ENCODE measurements around the gene SLC25A22.

The SLC25A22 gene

DNA sequence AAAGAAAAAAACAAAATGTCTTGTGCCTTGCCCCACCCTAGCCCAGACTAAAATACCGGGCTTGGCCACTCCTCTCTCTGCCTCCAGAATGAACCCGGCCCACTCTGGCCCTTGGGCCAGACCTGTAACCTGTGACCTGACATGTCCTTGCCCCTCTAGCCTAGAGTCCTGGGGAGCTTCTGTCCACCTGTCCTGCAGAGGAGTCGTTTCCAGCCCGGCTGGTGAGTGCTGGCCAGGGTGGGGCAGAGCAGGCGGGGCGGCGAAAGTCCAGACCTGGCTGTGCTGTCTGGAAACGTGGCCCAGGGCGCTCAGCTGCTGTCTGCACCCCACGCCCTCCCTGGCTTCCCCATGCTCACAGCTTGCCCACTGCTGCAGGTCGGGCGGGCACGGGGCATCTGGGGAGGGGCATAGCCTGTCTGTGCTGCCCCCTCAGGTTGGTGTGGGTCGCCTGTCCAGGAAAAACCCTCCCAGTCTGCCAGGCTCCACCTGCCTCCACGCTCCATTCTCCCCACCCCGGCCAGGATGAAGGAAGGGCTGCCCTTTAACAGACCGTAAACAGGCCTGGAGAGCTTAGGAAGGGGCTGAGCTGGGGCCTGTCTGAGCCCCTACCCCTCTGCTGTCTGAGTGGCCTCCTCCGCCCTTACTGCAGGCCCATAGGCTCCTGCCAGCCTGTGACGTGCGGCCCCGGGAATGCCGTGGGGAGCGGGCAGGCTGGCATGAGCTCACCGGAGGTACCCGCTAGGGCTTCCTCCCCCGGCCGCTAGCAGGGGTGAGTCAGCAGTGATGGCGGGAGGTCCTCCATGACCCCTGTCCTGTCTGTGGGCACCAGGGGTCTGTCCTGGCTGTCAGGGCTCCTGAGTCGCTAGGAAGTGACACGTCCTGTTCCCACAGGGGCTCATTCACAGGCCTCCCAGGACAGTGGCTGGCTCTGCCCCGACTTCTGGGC, 36.6 kb upstream of the SLC25A22 start:
- in situ Hi-C loops (cut with MboI; ENCODE audit: low sequenced_read_pairs) = no loop called here

DNA sequence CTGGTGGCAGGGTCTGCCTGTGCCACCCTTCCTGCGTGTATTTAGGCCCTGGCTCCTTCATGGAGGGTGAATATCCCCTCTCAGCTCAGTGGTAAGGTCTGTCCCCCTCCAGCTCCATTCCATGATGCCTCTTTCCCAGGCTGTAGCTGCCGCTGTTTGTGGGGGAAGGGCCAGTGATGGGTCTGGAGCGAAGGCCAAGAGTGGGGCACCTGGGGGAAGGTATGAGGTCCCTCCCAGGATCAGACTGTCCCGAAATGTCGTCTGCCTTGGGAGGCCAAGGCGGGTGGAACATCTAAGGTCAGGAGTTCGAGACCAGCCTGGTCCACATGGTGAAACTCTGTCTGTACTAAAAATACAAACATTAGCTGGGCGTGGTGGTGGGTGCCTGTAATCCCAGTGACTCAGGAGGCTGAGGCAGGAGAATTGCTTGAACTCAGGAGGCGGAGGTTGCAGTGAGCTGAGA, 35.8 kb upstream of the SLC25A22 start:
- in situ Hi-C loops (cut with MboI; ENCODE audit: low sequenced_read_pairs) = no loop called here

DNA sequence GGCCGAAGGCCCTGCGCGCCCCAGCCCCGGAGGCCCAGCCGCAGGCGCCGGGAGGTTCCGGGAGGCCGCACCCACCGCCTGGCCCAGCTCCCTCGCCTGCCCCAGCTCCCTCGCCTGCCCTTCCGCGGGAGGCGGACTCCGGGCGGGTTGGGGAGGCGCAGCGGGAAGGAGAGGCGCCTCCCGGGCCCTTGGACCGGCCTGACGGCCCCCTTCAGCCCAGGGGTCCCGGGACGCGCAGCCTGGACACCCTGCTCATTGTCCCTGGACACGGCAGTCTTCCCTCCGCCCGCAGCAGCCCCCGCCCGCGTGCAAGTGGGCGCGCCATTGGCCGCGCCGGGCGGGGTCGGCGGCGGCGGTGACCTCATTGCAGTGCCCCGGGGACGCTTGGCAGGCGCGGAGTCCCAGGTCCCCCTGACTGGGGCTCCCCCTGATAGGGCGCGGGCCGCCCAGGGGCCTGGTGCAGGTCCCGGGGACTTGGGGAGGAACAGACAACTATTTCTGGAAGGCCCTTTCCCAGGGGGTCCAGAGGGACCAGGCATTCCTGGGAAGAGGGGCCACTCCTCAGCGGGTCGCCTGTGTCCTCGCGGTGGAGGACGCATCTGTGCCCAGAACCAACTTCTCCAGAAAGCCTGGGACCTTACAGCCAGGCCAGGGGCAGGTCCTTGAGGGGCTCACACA, 35.2 kb upstream of the SLC25A22 start:
- in situ Hi-C loops (cut with MboI; ENCODE audit: low sequenced_read_pairs) = no loop called here

GRCh38 chr11:832529-833113, 34.5 kb upstream of the SLC25A22 start, which contains the start of gene CD151:
CD151 (plus strand) TSS chr11:832952; CDS start chr11:836070, 3,118 bp downstream.
- in situ Hi-C loops (cut with MboI; ENCODE audit: low sequenced_read_pairs) = no loop called here

DNA sequence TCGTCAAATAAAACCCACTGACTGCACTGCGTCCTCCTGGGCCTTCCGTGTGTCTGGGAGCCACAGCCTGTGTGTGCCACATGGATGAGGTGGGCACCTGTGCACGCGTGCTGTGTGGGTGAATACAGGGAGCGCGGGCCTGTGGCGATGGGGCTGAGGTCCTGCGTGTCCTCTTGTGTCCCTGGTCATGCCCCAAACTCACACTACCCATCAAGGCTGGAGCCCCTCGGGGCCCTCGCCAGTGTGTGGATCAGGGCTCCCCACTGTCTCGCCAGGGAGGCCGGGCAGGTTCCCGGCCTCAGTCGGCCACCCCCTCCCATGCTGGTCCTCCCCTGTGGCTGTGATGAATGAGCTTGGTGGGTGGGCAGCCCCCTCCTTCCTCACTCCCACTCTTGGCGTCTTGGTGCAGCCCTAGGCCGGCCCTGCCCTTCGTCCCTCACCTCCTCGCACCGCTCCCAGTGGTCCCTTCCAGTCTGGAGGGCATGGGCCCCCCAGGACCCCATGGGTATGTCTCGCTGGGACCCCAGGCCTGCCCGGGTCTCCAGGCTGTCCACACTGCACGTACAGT, 34.0 kb upstream of the SLC25A22 start:
- in situ Hi-C loops (cut with MboI; ENCODE audit: low sequenced_read_pairs) = no loop called here

- in situ Hi-C loops (cut with MboI; ENCODE audit: low sequenced_read_pairs) = no loop called here
Observed at GRCh38 chr11:831118-831864, 33.2 kb upstream of the SLC25A22 start.

DNA sequence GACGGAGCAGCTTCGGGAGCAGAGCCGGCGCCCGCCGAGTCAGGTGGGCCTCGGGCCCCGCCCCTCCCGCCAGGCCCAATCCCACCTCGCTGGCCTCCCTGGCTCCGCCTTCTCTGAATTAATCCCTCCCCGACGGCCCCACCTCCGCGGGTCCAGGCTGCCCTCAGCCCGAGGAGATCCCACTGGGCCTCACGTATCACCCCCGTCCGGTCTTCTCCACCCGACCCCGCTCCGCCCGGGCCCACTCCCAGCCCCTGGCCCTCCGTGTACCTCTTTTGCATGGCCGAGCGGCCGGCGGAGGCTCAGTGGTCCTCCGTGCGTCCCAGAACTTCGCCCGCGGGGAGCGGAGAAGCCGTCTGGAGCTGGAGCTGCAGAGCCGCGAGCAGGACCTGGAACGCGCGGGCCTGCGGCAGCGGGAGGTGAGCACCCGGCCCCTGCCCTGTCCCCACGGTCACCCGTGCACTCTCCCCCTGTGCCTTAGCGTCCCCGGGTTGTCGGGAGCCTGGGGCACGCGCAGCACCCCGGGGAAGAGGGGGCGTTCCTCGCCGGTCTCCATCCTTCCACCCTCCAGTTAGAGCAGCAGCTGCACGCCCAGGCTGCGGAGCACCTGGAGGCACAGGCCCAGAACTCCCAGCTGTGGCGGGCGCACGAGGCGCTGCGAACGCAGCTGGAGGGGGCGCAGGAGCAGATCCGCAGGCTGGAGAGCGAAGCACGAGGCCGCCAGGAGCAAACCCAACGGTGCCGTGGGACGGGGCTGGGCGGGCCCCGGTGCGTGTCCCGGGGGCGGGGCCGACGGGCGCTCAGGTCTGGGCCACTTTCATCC, 32.4 kb upstream of the SLC25A22 start:
- in situ Hi-C loops (cut with MboI; ENCODE audit: low sequenced_read_pairs) = no loop called here

GRCh38 chr11:829847-830294, 31.8 kb upstream of the SLC25A22 start:
- in situ Hi-C loops (cut with MboI; ENCODE audit: low sequenced_read_pairs) = no loop called here

- in situ Hi-C loops (cut with MboI; ENCODE audit: low sequenced_read_pairs) = no loop called here
Observed at GRCh38 chr11:829176-829846, 31.2 kb upstream of the SLC25A22 start.

DNA sequence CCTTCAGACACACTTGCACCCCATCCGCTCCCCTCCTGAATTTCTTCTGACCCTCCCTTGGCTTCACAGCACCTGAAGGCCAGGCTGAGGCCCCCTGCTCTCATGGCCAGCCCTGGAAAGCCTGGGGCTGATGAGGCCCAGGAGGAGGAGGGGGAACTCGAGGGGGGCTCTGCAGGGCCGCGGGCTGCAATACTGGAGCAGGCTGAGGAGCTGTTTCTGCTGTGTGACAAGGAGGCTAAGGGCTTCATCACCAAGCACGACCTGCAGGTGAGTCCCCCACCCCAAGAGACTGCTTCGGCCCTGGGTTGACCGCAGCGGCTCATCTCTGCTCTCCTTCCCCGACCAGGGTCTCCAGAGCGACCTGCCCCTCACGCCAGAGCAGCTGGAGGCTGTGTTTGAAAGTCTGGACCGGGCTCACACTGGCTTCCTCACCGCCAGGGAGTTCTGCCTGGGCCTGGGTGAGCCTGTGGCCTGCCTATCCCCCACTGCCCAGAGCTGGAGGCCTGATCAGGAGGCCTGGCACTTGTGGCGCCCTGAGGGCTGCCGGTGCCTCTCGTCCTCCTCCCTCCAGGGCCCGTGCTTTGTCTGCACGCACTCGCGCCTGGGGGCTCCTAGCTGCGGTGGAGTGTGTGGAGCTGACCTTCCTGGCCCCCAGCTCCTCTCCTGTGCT, 30.6 kb upstream of the SLC25A22 start:
- in situ Hi-C loops (cut with MboI; ENCODE audit: low sequenced_read_pairs) = no loop called here

DNA sequence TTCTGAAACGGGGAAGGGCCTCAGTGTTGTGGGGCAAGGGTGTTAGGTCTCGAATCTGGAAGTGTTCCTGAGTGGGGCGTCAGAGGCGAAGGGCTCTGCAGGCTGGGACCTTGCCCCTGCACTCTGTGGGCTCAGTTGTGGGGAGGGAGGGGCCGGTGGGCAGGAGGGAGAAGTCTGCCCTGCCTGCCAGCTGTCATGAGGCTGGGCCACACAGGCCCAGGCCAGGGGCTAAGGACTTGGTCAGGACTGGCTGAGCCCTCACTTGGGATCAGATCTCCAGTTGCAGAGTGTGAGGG, 29.8 kb upstream of the SLC25A22 start, which contains the start of gene CRACR2B:
Gene CRACR2B, plus strand, starts transcription at position 23 of the 296 bp plus-strand sequence. CDS start 689 bp downstream, outside the sequence.
- in situ Hi-C loops (cut with MboI; ENCODE audit: low sequenced_read_pairs) = no loop called here

DNA sequence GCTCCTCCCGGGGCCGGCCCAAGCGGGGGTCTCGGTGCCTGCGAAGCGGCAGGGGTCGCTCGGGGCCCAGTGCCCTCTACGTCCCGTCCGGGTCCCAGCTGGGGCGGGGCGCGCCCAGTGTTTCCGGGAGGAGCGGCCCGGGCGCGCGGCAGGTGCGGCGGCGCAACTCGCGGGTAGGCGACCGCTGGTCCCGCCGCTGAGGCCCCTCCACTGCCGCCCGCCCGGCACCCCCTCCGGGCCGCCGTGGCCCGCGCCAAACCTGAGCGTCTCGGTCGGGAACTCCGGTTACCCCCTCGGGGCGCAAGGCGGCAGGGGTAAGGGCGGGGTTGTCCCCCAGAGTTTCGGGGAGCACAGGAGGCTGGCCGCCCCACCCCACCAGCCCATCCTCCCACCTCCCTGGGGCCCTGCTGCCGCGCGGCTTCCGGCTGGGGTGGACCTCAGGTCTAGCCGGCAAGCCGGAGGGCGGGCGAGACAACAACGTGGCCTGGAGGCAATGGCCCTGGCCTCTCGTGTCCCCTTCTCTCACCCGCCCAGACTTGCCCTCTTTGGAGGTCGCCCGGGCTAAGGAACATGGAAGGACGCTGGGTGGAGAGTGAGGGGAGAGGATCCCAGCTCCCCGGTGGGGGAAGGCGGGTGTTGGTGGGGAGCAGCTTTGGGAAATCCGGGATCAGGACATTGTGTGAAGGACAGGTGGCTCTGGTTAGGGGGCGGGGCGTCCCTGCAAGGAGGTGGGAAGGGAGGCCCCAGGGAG, 29.2 kb upstream of the SLC25A22 start:
- in situ Hi-C loops (cut with MboI; ENCODE audit: low sequenced_read_pairs) = no loop called here

DNA sequence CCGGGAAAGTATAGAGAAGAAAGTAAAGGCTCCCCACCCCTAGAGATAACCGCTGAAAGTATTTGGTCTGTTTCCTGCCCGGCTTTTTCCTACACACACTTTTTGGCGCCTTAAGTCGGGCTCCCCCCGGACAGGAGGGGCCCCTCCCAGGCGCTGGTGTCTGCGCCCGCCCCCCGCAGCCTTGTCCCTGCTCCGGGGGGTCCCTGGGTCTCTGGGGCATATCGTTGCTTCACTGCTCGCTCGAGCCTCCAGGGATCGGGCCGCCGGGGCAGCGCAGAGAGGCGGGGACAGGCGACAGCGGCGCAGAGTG, 28.7 kb upstream of the SLC25A22 start:
- in situ Hi-C loops (cut with MboI; ENCODE audit: low sequenced_read_pairs) = no loop called here

DNA sequence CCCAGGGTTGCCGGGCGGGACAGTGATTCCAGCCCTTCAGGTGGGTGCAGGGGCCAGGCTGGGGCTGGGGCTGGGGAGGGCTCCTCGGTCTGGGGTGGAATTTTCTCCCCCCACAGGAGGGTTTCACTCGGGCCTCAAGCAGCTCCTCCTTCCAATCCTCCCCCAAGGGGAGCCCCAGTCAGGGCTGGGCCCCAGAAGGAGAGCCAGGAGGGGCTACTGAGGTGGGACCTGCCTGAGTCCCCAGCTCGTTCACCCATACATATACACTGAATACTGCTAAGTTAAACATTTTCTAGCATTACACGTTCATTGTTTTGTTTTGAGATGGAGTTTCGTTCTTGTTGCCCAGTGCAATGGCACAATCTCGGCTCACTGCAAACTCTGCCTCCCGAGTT, 28.1 kb upstream of the SLC25A22 start:
- in situ Hi-C loops (cut with MboI; ENCODE audit: low sequenced_read_pairs) = no loop called here

DNA sequence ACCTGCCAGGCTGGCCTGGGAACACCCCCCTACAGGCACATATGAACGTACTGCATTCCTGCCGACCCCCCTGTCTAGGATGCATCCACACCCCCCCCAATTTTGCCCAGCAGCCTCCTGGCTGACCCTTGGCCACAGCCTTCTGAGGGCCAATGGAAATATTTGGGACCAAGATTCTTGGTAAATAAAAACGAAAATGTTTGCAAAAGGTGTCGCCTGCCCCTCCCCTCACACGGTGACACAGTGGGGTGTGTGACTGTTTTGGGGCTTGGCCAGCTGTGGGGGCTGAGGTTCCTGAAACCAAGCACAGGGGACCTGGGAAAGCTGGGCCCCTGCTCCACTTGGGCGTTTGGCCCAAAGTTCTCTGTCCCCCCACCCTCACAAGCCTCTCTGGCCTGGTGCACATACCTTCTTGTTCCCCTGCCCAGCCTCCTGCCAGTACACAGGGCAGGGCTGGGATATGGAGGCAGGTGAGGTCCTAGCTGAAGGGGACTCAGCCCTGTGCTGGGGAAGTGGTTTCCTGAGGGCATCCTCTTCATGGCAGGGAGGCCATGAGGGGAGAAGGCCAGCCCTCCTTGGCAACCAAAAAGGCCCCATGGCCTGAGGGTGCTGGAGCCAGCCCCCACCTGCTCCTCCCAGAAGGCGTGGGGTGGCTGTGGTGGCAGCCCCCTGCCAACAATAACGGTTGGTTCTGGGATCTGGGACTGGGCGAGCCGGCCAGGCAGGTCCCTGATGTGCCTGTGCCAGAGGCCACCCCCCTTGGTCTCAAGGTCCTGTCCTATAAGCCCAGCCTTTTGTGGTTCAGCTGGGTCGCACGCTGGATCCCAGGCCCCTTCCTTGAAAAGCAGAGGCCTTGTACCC, 27.5 kb upstream of the SLC25A22 start:
- in situ Hi-C loops (cut with MboI; ENCODE audit: low sequenced_read_pairs) = no loop called here

- in situ Hi-C loops (cut with MboI; ENCODE audit: low sequenced_read_pairs) = no loop called here
Observed at GRCh38 chr11:824942-825341, 26.9 kb upstream of the SLC25A22 start.

DNA sequence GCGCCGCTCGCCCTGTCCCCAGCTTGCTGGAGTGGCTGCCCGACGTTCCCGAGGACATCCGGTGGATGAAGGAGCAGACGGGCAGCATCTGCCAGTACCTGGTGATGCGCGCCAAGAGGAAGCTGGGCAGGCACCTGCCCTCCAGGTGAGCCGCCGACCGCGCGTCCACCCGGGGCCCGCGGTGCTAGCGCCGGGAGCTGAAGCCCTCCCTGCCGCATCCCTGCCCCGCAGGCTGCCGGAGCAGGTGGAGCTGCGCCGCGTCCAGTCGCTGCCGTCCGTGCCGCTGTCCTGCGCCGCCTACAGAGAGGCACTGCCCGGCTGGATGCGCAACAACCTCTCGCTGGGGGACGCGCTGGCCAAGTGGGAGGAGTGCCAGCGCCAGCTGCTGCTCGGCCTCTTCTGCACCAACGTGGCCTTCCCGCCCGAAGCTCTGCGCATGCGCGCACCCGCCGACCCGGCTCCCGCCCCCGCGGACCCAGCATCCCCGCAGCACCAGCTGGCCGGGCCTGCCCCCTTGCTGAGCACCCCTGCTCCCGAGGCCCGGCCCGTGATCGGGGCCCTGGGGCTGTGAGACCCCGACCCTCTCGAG, 26.3 kb upstream of the SLC25A22 start:
- in situ Hi-C loops (cut with MboI; ENCODE audit: low sequenced_read_pairs) = no loop called here

Measured in hTERT RPE-1 (cell line).